AG04449 (cell line): ENCODE results near the gene TSPEAR.

Experiments
- CTCF ChIA-PET: fragments of 350-600 bp; formaldehyde crosslinking; extraction: SDS; loops from one replicate; lab custom pipeline; 2021; ENCODE audit warnings: antibody characterized with exemption; lab: Yijun Ruan, JAX
- POLR2A ChIA-PET: fragments of 400-600, 350-600 bp; formaldehyde crosslinking; extraction: SDS; loops from one replicate; lab custom pipeline; 2020; ENCODE audit warnings: antibody characterized with exemption, inconsistent platforms; lab: Yijun Ruan, JAX
- DNase-seq: peaks from one replicate; pipeline ENCODE4 v3.0.0-alpha.2; 2010; ENCODE audit warnings: low read depth, low spot score
- H3K4me3 ChIP-seq: 2 replicates; pipeline ENCODE4 v1.5.1; 2011; ENCODE audit warnings: low read depth, mild to moderate bottlenecking, control low read depth, low read length
- TF ChIP-seq, protein P1 (sequence below): IDR thresholded peaks from one replicate; pipeline ENCODE4 v1.5.1; 2011; ENCODE audit warnings: mild to moderate bottlenecking, moderate library complexity, low read length, control low read depth, inconsistent platforms; ENCODE audit not compliant: insufficient read depth; ENCODE audit errors: missing control alignments

The TSPEAR gene

DNA sequence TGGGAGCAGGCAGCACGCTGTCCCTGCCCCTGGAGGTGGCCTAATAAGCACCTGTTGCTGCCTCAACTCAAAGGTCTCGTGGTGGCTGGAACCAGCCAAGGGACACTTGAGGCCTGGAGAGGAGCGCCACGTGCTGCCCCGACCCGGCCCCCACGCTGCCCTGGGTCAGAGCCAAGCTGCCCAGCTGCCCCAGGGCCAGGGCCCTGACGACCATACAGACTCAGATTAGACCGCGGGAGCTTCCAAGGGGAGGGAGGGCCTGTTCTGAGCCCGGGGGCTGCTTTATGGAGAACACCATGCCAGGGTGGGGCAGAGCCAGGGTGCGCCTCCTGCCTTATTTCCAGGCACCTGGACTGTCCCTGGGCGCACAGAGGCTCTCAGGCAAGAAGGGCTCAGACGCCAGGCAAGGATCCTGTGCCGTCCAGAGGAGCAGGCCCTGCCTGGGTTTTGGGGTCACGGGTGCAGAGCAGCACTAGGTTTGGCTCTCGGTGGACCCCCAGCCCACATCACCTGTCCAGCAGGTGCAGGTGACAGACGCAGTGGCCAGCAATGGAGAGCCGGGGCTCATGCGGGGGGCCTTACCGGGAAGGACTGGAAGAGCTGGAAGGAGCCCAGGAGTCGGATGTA lies 190.0 kb downstream of the TSPEAR start:
- no peak for DNase-seq
- CTCF ChIA-PET, result no interaction called here
- POLR2A ChIA-PET, result no interaction called here
- no peak overlapping the region for H3K4me3 ChIP-seq
- TF ChIP-seq, protein P1, sequence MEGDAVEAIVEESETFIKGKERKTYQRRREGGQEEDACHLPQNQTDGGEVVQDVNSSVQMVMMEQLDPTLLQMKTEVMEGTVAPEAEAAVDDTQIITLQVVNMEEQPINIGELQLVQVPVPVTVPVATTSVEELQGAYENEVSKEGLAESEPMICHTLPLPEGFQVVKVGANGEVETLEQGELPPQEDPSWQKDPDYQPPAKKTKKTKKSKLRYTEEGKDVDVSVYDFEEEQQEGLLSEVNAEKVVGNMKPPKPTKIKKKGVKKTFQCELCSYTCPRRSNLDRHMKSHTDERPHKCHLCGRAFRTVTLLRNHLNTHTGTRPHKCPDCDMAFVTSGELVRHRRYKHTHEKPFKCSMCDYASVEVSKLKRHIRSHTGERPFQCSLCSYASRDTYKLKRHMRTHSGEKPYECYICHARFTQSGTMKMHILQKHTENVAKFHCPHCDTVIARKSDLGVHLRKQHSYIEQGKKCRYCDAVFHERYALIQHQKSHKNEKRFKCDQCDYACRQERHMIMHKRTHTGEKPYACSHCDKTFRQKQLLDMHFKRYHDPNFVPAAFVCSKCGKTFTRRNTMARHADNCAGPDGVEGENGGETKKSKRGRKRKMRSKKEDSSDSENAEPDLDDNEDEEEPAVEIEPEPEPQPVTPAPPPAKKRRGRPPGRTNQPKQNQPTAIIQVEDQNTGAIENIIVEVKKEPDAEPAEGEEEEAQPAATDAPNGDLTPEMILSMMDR, result no peak

DNA sequence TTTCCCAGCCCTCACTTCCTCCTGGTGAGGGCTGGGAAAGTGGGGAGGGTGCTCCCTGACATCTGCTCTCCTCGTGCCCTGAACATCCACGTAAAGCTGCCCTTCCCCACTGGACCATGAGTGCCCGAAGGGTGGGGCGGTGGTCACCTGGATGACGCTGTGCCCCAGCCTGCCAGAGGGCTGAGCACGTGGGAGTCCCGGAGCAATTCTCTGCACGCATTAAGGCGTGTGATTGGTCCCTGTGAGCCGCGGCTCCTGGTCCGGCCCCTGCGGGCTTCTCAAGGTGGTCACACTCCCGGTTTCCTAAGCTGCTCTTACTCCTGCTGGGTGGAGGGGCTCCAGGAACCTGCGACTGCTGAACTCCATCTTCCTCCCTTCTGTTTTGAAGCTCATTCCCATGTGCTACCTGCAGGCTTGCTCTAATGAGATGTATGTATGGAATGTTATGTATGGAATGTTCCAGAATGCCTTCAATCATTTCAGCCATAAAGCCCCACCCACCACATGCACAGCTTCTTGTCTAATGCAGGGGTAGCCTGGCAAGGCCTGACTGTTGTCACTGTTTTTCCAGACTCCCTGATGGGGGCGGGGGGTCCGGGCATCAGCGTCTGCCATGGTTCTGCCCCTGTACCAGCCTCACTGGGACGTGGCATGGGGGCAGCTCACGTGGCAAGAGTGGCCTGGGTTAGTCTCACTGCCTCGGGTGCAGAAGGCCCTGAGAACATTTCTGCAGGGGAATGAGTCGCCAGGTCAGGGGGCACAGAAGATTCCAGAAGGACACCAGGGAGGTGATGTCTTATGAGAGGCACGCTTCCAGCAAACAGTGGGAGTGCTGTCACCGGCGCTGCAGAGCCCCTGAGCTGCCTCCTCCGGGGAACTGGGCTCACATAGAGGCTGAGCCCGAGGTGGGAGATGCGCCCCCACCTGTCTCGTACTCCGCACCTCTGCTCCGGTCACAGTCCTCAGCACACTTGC lies 190.8 kb downstream of the TSPEAR start:
- CTCF ChIA-PET, result interaction anchor here (1.9 kb wide), 1 partner anchor 10 kb away, joined by 9 read pairs; no protein-coding TSS in a partner anchor
- POLR2A ChIA-PET, result no interaction called here
- TF ChIP-seq, protein P1, result no peak

GRCh38 chr21:44519346-44520325 lies 191.7 kb downstream of the TSPEAR start:
- TF ChIP-seq, protein P1, result no peak
- ChIA-PET POLR2A (no interaction called here), CTCF (interaction anchor here (1.9 kb wide), 1 partner anchor 9 kb away, joined by 9 read pairs; no protein-coding TSS in a partner anchor)
- no peak for DNase-seq
- no peak overlapping the region for H3K4me3 ChIP-seq

More for the DNA sequence above, 190.8 kb downstream of the TSPEAR start:
- DNase-seq, result no peak
- H3K4me3 ChIP-seq, result no peak overlapping the region

DNA sequence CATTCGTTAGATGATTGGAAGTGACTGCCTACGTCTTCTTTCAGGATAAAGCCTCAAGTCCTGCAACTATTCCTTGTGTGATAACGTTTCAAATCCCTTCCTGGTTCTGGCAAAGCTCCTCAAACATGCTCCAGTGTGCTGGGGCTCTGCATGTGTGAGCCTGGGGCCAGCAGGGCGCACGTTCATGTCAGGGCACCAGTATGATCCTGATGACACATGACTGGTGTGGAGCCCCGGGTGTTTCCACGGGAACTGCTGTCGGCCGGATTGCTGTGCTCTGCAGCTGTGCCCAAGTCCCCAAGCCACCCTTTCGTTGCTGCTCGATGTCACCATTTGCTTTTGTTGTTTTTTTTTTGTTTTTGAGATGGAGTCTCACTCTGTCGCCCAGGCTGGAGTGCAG lies 192.7 kb downstream of the TSPEAR start:
- H3K4me3 ChIP-seq, result no peak overlapping the region
- TF ChIP-seq, protein P1, result no peak
- no peak for DNase-seq
- POLR2A ChIA-PET, result no interaction called here
- CTCF ChIA-PET, result interaction anchor here (1.0 kb wide), 1 partner anchor 39 kb away, joined by 3 read pairs; no protein-coding TSS in a partner anchor

DNA sequence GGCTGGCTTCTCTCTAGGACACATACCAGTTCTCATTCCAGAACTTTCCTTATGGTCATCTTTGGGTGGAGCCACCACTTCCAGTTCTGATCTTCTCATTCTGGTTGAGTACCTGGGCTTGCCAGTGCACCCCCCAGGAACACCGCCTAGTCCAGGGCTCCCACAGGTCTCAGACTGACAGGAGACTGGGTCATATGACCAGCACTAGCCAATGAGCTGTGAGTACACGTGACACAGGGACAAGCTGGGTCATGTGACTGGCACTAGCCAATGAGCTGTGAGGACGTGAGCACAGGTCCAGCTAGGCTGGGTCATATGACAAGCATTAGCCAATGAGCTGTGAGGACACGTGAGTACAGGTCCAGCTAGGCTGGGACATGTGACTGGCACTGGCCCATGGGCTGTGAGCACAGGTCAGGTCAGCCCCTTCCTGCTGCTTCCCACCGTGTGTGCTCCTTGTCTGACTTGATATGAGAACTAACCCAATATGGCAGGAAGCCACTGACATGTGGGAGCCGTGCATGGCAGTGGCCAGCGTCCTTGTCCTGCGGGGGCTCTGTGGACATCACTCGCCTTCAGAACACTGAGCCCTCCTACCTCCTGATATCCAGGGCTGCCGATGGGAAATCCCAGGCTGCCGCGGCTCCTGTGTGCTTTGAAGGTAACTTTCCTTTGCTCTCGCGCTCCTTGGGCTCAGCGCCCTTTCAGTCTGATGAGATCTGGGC lies 194.0 kb downstream of the TSPEAR start:
- POLR2A ChIA-PET, result no interaction called here
- no peak overlapping the region for H3K4me3 ChIP-seq
- CTCF ChIA-PET, result interaction anchor here (1.0 kb wide), 1 partner anchor 37 kb away, joined by 3 read pairs; no protein-coding TSS in a partner anchor
- no peak for DNase-seq
- TF ChIP-seq, protein P1, result no peak
